IPS-18c (cell line): Measurements from ENCODE around the gene CFAP73.

ENCODE experiments used
- H3K4me3 ChIP-seq: 2 replicates; pipeline ENCODE4 v1.7.0; 2013; ENCODE audit warnings: low read depth, mild to moderate bottlenecking, low read length, moderate library complexity; ENCODE audit not compliant: insufficient read depth
- H3K9me3 ChIP-seq: one replicate; pipeline ENCODE4 v1.6.1; 2013; ENCODE audit warnings: mild to moderate bottlenecking, low read length, moderate library complexity; ENCODE audit not compliant: control insufficient read depth, insufficient read depth

Gene CFAP73

GRCh38 chr12:113152835-113153814 lies 3.6 kb downstream of the CFAP73 start:
- Histone ChIP-seq H3K9me3 (peaks cover 2% of the 10 kb centered on the region), H3K4me3 (peak overlapping the region; percentile 66)

DNA sequence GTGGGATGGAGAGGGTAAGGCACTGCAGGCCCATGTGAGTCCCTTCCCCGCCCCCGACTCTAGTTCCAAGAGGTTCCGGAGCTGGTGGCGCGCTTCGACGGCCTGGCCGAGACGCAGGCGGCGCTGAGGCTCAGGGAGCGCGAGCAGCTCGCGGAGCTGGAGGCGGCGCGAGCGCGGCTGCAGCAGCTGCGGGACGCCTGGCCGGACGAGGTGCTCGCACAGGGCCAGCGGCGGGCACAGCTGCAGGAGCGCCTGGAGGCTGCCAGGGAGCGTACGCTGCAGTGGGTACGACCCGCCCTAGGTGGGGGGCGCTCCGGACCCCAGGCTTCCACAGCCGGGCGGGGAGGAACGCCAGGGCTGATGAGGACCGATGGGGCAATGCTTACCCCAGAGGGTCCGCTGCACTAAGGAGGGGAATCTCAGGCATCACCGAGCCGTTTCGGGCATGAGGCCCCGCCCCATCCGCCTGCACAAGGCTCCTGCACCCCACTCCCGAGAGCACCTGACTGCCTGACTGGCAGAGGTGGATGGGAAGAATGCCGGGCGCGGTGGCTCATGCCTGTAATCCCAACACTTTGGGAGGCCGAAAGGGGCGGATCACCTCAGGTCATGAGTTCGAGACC lies 4.9 kb downstream of the CFAP73 start:
- peak overlapping the region; percentile 55; the same call in 1 of the 2 replicates for H3K4me3 ChIP-seq

DNA sequence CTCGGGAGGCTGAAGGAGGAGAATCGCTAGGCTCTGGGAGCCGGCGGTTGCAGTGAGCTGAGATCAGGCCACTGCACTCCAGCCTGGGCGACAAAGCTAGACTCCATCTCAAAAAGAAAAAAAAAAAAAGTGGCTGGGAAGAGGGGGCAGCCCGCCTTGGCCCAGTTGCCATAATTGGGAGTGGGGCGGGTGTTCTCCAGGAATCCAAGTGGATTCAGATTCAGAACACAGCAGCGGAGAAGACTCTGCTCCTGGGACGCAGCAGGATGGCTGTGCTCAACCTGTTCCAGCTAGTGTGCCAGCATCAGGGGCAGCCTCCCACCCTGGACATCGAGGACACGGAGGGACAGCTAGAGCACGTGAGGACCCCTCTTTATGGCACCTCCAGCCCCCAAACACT lies 5.5 kb downstream of the CFAP73 start:
- Histone ChIP-seq H3K9me3 (peaks cover 2% of the 10 kb centered on the region), H3K4me3 (no peak overlapping the region; the same call in 1 of the 2 replicates)

More for the DNA sequence above, 4.9 kb downstream of the CFAP73 start:
- H3K9me3 ChIP-seq, result peaks cover 2% of the 10 kb centered on the region

- Histone ChIP-seq H3K4me3 (no peak overlapping the region), H3K9me3 (peaks cover 2% of the 10 kb centered on the region)
These were observed 6.1 kb downstream of the CFAP73 start for GRCh38 chr12:113155646-113156045.

DNA sequence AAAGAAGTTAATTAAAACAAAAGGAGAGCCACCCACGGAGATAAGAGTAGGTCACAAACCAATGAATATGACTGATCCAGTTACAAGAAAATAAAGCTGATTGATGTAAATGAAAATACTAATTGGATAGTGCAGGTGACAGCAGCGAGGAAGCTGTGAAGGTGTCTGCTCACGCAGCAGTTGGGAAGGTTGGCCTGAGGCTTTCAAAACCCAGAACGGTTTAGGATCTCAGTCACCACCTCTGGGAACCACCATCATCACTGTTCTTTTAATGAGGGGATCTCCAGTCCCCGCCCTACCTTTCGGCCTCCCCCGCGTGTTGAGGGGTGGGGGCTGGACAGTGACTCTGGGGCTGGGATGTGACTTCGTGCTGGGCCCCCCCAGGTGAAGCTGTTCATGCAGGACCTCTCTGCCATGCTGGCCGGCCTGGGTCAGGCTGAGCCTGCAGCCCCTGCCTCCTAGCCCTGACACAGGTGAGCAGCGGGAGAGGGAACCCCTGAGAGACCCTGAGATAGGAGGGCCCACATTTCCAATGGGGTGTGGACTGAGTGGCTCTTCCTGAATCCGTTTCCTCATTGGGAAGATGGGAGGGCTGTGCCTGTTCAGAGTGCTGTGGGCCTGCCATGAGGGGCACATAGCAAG lies 7.8 kb downstream of the CFAP73 start:
- Histone ChIP-seq H3K4me3 (no peak overlapping the region), H3K9me3 (peaks cover 2% of the 10 kb centered on the region)

GRCh38 chr12:113158439-113159203 lies 9.1 kb downstream of the CFAP73 start:
- Histone ChIP-seq H3K4me3 (no peak overlapping the region), H3K9me3 (no peaks in the 10 kb centered on the region)

- Histone ChIP-seq H3K9me3 (no peaks in the 10 kb centered on the region), H3K4me3 (no peak overlapping the region)
These were observed 10.4 kb downstream of the CFAP73 start for GRCh38 chr12:113159937-113160336.

- Histone ChIP-seq H3K9me3 (no peaks in the 10 kb centered on the region), H3K4me3 (no peak overlapping the region)
These were observed 12.0 kb downstream of the CFAP73 start for GRCh38 chr12:113161415-113162016.

DNA sequence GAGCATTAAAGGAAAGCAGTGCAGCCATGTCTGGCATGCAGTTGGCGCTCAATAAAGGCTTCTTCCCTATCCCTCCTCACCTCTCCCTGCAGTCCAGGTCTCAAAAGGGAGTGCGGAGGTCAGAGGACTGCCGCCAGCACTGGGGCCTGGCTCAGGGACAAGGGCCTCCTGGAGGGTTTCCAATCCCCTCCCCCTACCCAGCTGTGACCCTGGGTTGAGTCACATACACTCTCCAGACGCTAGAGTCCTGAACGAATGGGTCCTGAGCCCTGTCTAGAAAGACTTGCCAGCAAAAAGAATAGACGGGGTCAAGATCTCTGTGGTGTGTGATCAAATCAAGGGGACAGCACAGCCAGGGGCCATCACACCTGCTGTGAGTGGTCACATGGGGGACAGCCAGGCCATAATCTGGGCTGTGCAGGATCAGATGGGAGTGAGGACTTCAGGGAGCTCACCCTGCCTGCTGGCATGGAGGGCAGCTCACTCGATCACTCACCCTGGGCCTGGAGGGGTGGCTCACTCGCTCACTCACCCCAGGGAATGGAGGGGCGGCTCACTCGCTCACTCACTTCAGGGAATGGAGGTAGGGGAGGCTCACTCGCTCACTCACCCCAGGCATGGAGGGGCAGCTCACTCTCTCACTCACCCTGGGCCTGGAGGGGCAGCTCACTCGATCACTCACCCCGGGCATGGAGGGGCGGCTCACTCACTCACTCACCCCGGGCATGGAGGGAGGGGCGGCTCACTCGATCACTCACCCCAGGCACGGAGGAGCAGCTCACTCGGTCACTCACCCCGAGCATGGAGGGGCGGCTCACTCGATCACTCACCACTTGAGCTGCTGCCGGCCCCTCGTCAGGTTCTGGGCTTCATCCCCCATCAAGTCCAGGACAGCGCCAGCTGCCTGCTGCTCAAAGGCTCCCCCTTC lies 12.8 kb downstream of the CFAP73 start:
- H3K9me3 ChIP-seq, result no peaks in the 10 kb centered on the region
- H3K4me3 ChIP-seq, result no peak overlapping the region; the same call in 1 of the 2 replicates

DNA sequence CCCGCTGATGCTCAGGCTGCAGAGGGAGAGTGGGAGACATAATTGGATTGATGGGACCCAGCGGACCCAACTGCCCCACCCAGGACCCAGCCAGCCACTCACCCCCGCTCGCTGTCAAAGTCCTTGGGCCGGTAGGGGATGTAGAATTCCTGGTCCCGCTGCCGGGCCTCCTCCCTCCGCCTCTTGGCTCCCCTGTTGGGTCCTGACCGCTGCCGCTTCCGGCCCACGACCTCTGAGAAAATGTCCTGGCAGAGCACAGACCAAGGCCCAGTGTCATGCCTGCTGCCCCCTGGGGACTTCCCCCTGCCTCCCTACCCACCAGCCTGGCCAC lies 13.5 kb downstream of the CFAP73 start:
- Histone ChIP-seq H3K9me3 (no peaks in the 10 kb centered on the region), H3K4me3 (no peak overlapping the region)

- Histone ChIP-seq H3K9me3 (no peaks in the 10 kb centered on the region), H3K4me3 (no peak overlapping the region)
These were observed 14.5 kb downstream of the CFAP73 start for GRCh38 chr12:113164014-113164413.

GRCh38 chr12:113165521-113166450 lies 16.3 kb downstream of the CFAP73 start:
- Histone ChIP-seq H3K4me3 (no peak overlapping the region), H3K9me3 (no peaks in the 10 kb centered on the region)

- no peaks in the 10 kb centered on the region for H3K9me3 ChIP-seq
These were observed 18.3 kb downstream of the CFAP73 start for GRCh38 chr12:113167868-113168267.

DNA sequence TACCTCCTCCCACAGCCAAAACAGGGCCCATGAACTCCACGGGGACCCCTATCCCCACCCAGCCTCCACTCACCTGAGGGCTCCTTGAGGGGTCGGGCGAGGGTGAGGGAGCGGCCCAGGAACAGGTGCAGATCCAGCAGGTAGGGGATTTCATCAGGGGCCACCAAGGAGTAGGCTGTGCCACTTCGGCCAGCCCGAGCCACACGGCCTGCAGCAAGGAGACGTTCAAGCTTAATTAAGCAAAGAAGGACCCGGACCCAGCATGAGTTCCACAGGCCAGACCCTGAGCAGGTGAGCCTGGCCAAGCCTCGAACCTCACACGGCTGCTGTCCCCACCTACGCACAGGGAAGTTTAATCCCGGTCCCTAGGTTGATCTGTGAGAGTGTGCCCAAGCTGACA lies 20.2 kb downstream of the CFAP73 start:
- H3K4me3 ChIP-seq, result no peak overlapping the region
- no peaks in the 10 kb centered on the region for H3K9me3 ChIP-seq

More at GRCh38 chr12:113167868-113168267, 18.3 kb downstream of the CFAP73 start:
- H3K4me3 ChIP-seq, result no peak overlapping the region

GRCh38 chr12:113170457-113170856 lies 20.9 kb downstream of the CFAP73 start:
- no peaks in the 10 kb centered on the region for H3K9me3 ChIP-seq
- no peak overlapping the region for H3K4me3 ChIP-seq
